Lung (tissue), 12 donors: Measurements from ENCODE around the gene ALK. TPM values are rescaled to one million over a fixed set of nuclear protein-coding genes. Genes with fewer than 3 reads are reported as not detected.

Experiments
- ATAC-seq: fragments of 200-7000 bp; cut with Tn5 transposase; one replicate; pipeline ENCODE4 v1.9.1; 2020; ENCODE audit warnings: moderate number of reproducible peaks; ENCODE audit not compliant: insufficient read depth, low FRiP score
- DNase-seq, 3 donors: peaks; one replicate each; pipeline ENCODE4 v3.0.0-alpha.2; 2013 to 2017
- H3K27ac ChIP-seq, 2 donors: one replicate each; pipeline ENCODE4 v1.5.1; 2013; ENCODE audit warnings: mild to moderate bottlenecking in 2 of 2, moderate library complexity in 2 of 2, control low read depth in 1 of 2, inconsistent platforms in 1 of 2, low read depth in 1 of 2, low read length in 1 of 2
- H3K27me3 ChIP-seq, 3 donors: one replicate each; pipeline ENCODE4 v1.5.1; 2013; ENCODE audit warnings: low read length in 2 of 3; ENCODE audit not compliant: control insufficient read depth in 3 of 3, insufficient read depth in 3 of 3
- H3K36me3 ChIP-seq, 4 donors: one replicate each; pipeline ENCODE4 v1.5.1; 2013; ENCODE audit warnings: low read length in 4 of 4, mild to moderate bottlenecking in 1 of 4, moderate library complexity in 1 of 4; ENCODE audit not compliant: control insufficient read depth in 4 of 4, insufficient read depth in 4 of 4
- H3K4me1 ChIP-seq, 5 donors: one replicate each; pipeline ENCODE4 v1.5.1; 2013; ENCODE audit warnings: low read length in 5 of 5, mild to moderate bottlenecking in 2 of 5, moderate library complexity in 1 of 5; ENCODE audit not compliant: control insufficient read depth in 5 of 5, insufficient read depth in 5 of 5
- H3K4me3 ChIP-seq: one replicate; pipeline ENCODE4 v1.5.1; 2013; ENCODE audit warnings: mild to moderate bottlenecking, control low read depth, moderate library complexity
- H3K9ac ChIP-seq, 2 donors: one replicate each; pipeline ENCODE4 v1.5.1; 2013; ENCODE audit warnings: low read length in 2 of 2, control low read depth in 1 of 2; ENCODE audit not compliant: insufficient read depth in 1 of 2
- H3K9me3 ChIP-seq, 4 donors: one replicate each; pipeline ENCODE4 v1.5.1; 2013; ENCODE audit warnings: low read length in 3 of 4, mild to moderate bottlenecking in 1 of 4, moderate library complexity in 1 of 4; ENCODE audit not compliant: control insufficient read depth in 4 of 4, insufficient read depth in 3 of 4
- CTCF ChIP-seq: IDR thresholded peaks from 2 replicates; pipeline ENCODE4 v1.5.1; 2012; ENCODE audit warnings: mild to moderate bottlenecking; ENCODE audit errors: control extremely low read depth, extremely low read depth
- WGBS, 2 donors: extraction: QIAGEN DNeasy Blood & Tissue Kit; methylation state at CpG; one replicate each; pipeline ENCODE4 v1.1.7; 2013; 5-methylcytosine and 5-hydroxymethylcytosine counted together
- polyA plus RNA-seq, 2 donors: library from polyadenylated mRNA; stranded (reverse); fragments of 200-250 nt; gene quantifications; one replicate each; pipeline ENCODE4 v1.2.1, GENCODE V29; 2013
- total RNA-seq, 2 donors: library from RNA; depleted of rRNA in 1 of 2; stranded (reverse); fragments of >200 nt in 1 of 2; gene quantifications; one replicate each; pipeline ENCODE4 v1.2.1, GENCODE V29; 2014 to 2021
- donor health status: control.
- donor health status: control.
- donor health status: Bipolar disorder and iron deficiency.
- donor health status: healthy.
- donor health status: DM: yes; HTN: yes; CAD: no.

ALK gene
- total and polyA plus RNA-seq, 4 donors, result 0.09 to 0.25 (median 0.10) TPM; not detected in 1

GRCh38 chr2:29462293-29462692, 459.1 kb downstream of the ALK start:
- no peak overlapping the region for H3K27ac ChIP-seq
- H3K27me3 ChIP-seq, result no peaks in the 10 kb centered on the region
- no peaks in the 10 kb centered on the region for H3K9me3 ChIP-seq
- no peak overlapping the region for H3K9ac ChIP-seq
- ATAC-seq (no peak), DNase-seq (no peak)
- H3K36me3 ChIP-seq, result no peaks in the 10 kb centered on the region
- H3K4me1 ChIP-seq, result peaks cover 0 to 7% (median 0%) of the 10 kb centered on the region in 5 donors
- H3K4me3 ChIP-seq, result no peak overlapping the region
- TF ChIP-seq CTCF, result no peak
- WGBS, 2 donors, result 87 to 89% methylated on average over 5 of the region's 5 CpGs

GRCh38 chr2:29460190-29460589, 461.2 kb downstream of the ALK start:
- Histone ChIP-seq H3K36me3 (no peaks in the 10 kb centered on the region), H3K9ac (no peak overlapping the region), H3K4me3 (no peak overlapping the region), H3K4me1 (peaks cover 0 to 7% (median 0%) of the 10 kb centered on the region in 5 donors), H3K9me3 (no peaks in the 10 kb centered on the region), H3K27me3 (no peaks in the 10 kb centered on the region), H3K27ac (no peak overlapping the region)
- TF ChIP-seq CTCF, result no peak
- ATAC-seq, result no peak
- no peak for DNase-seq
- WGBS, 2 donors, result 52 to 53% methylated on average over 3 of the region's 3 CpGs

- H3K9ac ChIP-seq, result no peak overlapping the region
- ATAC-seq, result no peak
- WGBS, 2 donors, result 79 to 89% methylated on average over 4 of the region's 4 CpGs
- no peaks in the 10 kb centered on the region for H3K36me3 ChIP-seq
- no peaks in the 10 kb centered on the region for H3K27me3 ChIP-seq
- H3K27ac ChIP-seq, result no peak overlapping the region
- H3K9me3 ChIP-seq, result no peaks in the 10 kb centered on the region
- DNase-seq, result no peak
- H3K4me3 ChIP-seq, result no peak overlapping the region
- TF ChIP-seq CTCF, result no peak
- peaks cover 0 to 7% (median 0%) of the 10 kb centered on the region in 5 donors for H3K4me1 ChIP-seq
Observed at GRCh38 chr2:29459445-29460179, 461.8 kb downstream of the ALK start.

GRCh38 chr2:29456429-29456828, 465.0 kb downstream of the ALK start:
- no peaks in the 10 kb centered on the region for H3K36me3 ChIP-seq
- no peaks in the 10 kb centered on the region for H3K9me3 ChIP-seq
- H3K4me3 ChIP-seq, result no peak overlapping the region
- H3K9ac ChIP-seq, result no peak overlapping the region
- ATAC-seq, result no peak
- H3K27me3 ChIP-seq, result no peaks in the 10 kb centered on the region
- no peaks in the 10 kb centered on the region for H3K4me1 ChIP-seq
- DNase-seq, result no peak
- no peak for TF ChIP-seq CTCF
- H3K27ac ChIP-seq, result no peak overlapping the region
